Tibial nerve (tissue), 4 donors: ENCODE measurements around the gene LINC01488. TPM values are rescaled to one million over a fixed set of nuclear protein-coding genes. Genes with fewer than 3 reads are reported as not detected.

ENCODE experiments used
- DNase-seq, 2 donors: peaks; one replicate each; pipeline ENCODE4 v3.0.0-alpha.2; 2019; ENCODE audit warnings: low spot score in 2 of 2
- H3K27ac ChIP-seq, 4 donors: fragments of 200-600 bp; sonication (generic) in 3 of 4; one replicate each; pipeline ENCODE4 v1.5.1; 2017 to 2019; ENCODE audit warnings: mild to moderate bottlenecking in 1 of 4
- H3K27me3 ChIP-seq, 2 donors: fragments of 200-600 bp; sonication (generic) in 1 of 2; one replicate each; pipeline versions ENCODE4 v1.5.1 to v1.6.0; 2017 to 2019
- H3K36me3 ChIP-seq, 3 donors: fragments of 200-600 bp; sonication (generic); one replicate each; pipeline ENCODE4 v1.5.1; 2018 to 2019
- H3K4me1 ChIP-seq, 4 donors: fragments of 200-600 bp; sonication (generic) in 3 of 4; one replicate each; pipeline ENCODE4 v1.5.1; 2017 to 2019
- H3K4me3 ChIP-seq, 4 donors: fragments of 200-600 bp; sonication (generic) in 3 of 4; one replicate each; pipeline ENCODE4 v1.5.1; 2017 to 2019; ENCODE audit warnings: mild to moderate bottlenecking in 1 of 4, moderate library complexity in 1 of 4
- H3K9me3 ChIP-seq, 4 donors: fragments of 200-600 bp; sonication (generic) in 3 of 4; one replicate each; pipeline ENCODE4 v1.5.1; 2017 to 2019
- CTCF ChIP-seq, 5 experiments: fragments of 200-600 bp in 3 of 5; fragments of 450-650 bp in 2 of 5; sonication (generic) in 3 of 5; IDR thresholded peaks; one replicate each; pipeline ENCODE4 v1.5.1; 2016 to 2019; ENCODE audit warnings: antibody characterized with exemption in 5 of 5, mild to moderate bottlenecking in 3 of 5, moderate library complexity in 2 of 5
- EP300 ChIP-seq, 2 donors: sonication (generic); formaldehyde crosslinking; IDR thresholded peaks; one replicate each; pipeline ENCODE4 v1.6.1; 2017; ENCODE audit warnings: antibody characterized with exemption in 2 of 2, mild to moderate bottlenecking in 1 of 2
- POLR2A ChIP-seq, 2 donors: fragments of 450-650 bp; IDR thresholded peaks; one replicate each; pipeline ENCODE4 v1.6.1; 2017; ENCODE audit warnings: antibody characterized with exemption in 2 of 2, mild to moderate bottlenecking in 2 of 2, moderate library complexity in 2 of 2
- WGBS, 2 donors: methylation state at CpG; one replicate each; pipeline ENCODE4 v1.1.5; 2018; 5-methylcytosine and 5-hydroxymethylcytosine counted together
- total RNA-seq, 4 donors: library from RNA; depleted of rRNA; stranded (reverse); fragments of >200 nt; gene quantifications; one replicate each; pipeline ENCODE4 v1.1.0, GENCODE V29; 2016

The LINC01488 gene
- total RNA-seq, 4 donors from 2014 or later = not detected

- WGBS, 2 donors = 90 to 93% methylated on average over 9 of the region's 11 CpGs
- Histone ChIP-seq H3K4me3 (no peak overlapping the region), H3K27ac (peak overlapping the region; percentile 6 to 81 (median 44)), H3K4me1 (peaks cover 0 to 51% (median 14%) of the 10 kb centered on the region in 4 donors), H3K9me3 (no peaks in the 10 kb centered on the region), H3K36me3 (no peaks in the 10 kb centered on the region), H3K27me3 (no peaks in the 10 kb centered on the region)
- TF ChIP-seq POLR2A (IDR thresholded peaks at IDR 0.05) = no peak
- TF ChIP-seq EP300 (IDR thresholded peaks at IDR 0.05) = no peak
- TF ChIP-seq CTCF (IDR thresholded peaks at IDR 0.05) = no peak
- no peak for DNase-seq
Observed at GRCh38 chr11:69489746-69490365, 8.4 kb downstream of the LINC01488 start.

- 94 to 95% methylated on average over 10 of the region's 10 CpGs for WGBS, 2 donors
- Histone ChIP-seq H3K36me3 (no peaks in the 10 kb centered on the region), H3K27me3 (no peaks in the 10 kb centered on the region), H3K9me3 (no peaks in the 10 kb centered on the region), H3K4me1 (peaks cover 0 to 52% (median 16%) of the 10 kb centered on the region in 4 donors), H3K27ac (peak overlapping the region in 1 of 4 donors; percentile 76), H3K4me3 (no peak overlapping the region)
- TF ChIP-seq POLR2A (IDR thresholded peaks at IDR 0.05) = no peak
- no peak for TF ChIP-seq CTCF (IDR thresholded peaks at IDR 0.05)
- TF ChIP-seq EP300 (IDR thresholded peaks at IDR 0.05) = no peak
- DNase-seq = no peak
Observed at GRCh38 chr11:69490516-69490915, 9.1 kb downstream of the LINC01488 start.

GRCh38 chr11:69491071-69492031 is 9.9 kb downstream of the LINC01488 start:
- no peak for DNase-seq
- H3K4me3 ChIP-seq = no peak overlapping the region
- no peaks in the 10 kb centered on the region for H3K27me3 ChIP-seq
- H3K36me3 ChIP-seq = no peaks in the 10 kb centered on the region
- no peaks in the 10 kb centered on the region for H3K9me3 ChIP-seq
- H3K27ac ChIP-seq = no peak overlapping the region
- WGBS, 2 donors = 91 to 95% methylated on average over 22 of the region's 22 CpGs
- peaks cover 0 to 52% (median 19%) of the 10 kb centered on the region in 4 donors for H3K4me1 ChIP-seq
- TF ChIP-seq CTCF (IDR thresholded peaks at IDR 0.05) = no peak
- no peak for TF ChIP-seq EP300 (IDR thresholded peaks at IDR 0.05)
- no peak for TF ChIP-seq POLR2A (IDR thresholded peaks at IDR 0.05)

GRCh38 chr11:69492201-69492991 is 10.9 kb downstream of the LINC01488 start:
- Histone ChIP-seq H3K4me3 (no peak overlapping the region), H3K36me3 (no peaks in the 10 kb centered on the region), H3K9me3 (no peaks in the 10 kb centered on the region), H3K27me3 (no peaks in the 10 kb centered on the region), H3K4me1 (peaks cover 0 to 52% (median 21%) of the 10 kb centered on the region in 4 donors), H3K27ac (peak overlapping the region in 1 of 4 donors; percentile 33)
- WGBS, 2 donors = 81 to 82% methylated on average over 27 of the region's 27 CpGs
- DNase-seq = no peak
- TF ChIP-seq CTCF (IDR thresholded peaks at IDR 0.05) (no peak), POLR2A (IDR thresholded peaks at IDR 0.05) (no peak), EP300 (IDR thresholded peaks at IDR 0.05) (no peak)
